Tibial nerve (tissue), 4 donors: ENCODE measurements around the gene ATP8A1. TPM values are rescaled to one million over a fixed set of nuclear protein-coding genes. Genes with fewer than 3 reads are reported as not detected.
"Not testable (repeated sequence)": the region's sequence is repeated elsewhere in the genome, so short reads cannot be mapped to it uniquely, and the experiment has no call there.

ENCODE experiments used
- DNase-seq, 2 donors: peaks; one replicate each; pipeline ENCODE4 v3.0.0-alpha.2; 2019; ENCODE audit warnings: low spot score in 2 of 2
- H3K27ac ChIP-seq, 4 donors: fragments of 200-600 bp; sonication (generic) in 3 of 4; one replicate each; pipeline ENCODE4 v1.5.1; 2017 to 2019; ENCODE audit warnings: mild to moderate bottlenecking in 1 of 4
- H3K27me3 ChIP-seq, 2 donors: fragments of 200-600 bp; sonication (generic) in 1 of 2; one replicate each; pipeline versions ENCODE4 v1.5.1 to v1.6.0; 2017 to 2019
- H3K36me3 ChIP-seq, 3 donors: fragments of 200-600 bp; sonication (generic); one replicate each; pipeline ENCODE4 v1.5.1; 2018 to 2019
- H3K4me1 ChIP-seq, 4 donors: fragments of 200-600 bp; sonication (generic) in 3 of 4; one replicate each; pipeline ENCODE4 v1.5.1; 2017 to 2019
- H3K4me3 ChIP-seq, 4 donors: fragments of 200-600 bp; sonication (generic) in 3 of 4; one replicate each; pipeline ENCODE4 v1.5.1; 2017 to 2019; ENCODE audit warnings: mild to moderate bottlenecking in 1 of 4, moderate library complexity in 1 of 4
- H3K9me3 ChIP-seq, 4 donors: fragments of 200-600 bp; sonication (generic) in 3 of 4; one replicate each; pipeline ENCODE4 v1.5.1; 2017 to 2019
- CTCF ChIP-seq, 5 experiments: fragments of 200-600 bp in 3 of 5; fragments of 450-650 bp in 2 of 5; sonication (generic) in 3 of 5; IDR thresholded peaks; one replicate each; pipeline ENCODE4 v1.5.1; 2016 to 2019; ENCODE audit warnings: antibody characterized with exemption in 5 of 5, mild to moderate bottlenecking in 3 of 5, moderate library complexity in 2 of 5
- EP300 ChIP-seq, 2 donors: sonication (generic); formaldehyde crosslinking; IDR thresholded peaks; one replicate each; pipeline ENCODE4 v1.6.1; 2017; ENCODE audit warnings: antibody characterized with exemption in 2 of 2, mild to moderate bottlenecking in 1 of 2
- POLR2A ChIP-seq, 2 donors: fragments of 450-650 bp; IDR thresholded peaks; one replicate each; pipeline ENCODE4 v1.6.1; 2017; ENCODE audit warnings: antibody characterized with exemption in 2 of 2, mild to moderate bottlenecking in 2 of 2, moderate library complexity in 2 of 2
- WGBS, 2 donors: methylation state at CpG; one replicate each; pipeline ENCODE4 v1.1.5; 2018; 5-methylcytosine and 5-hydroxymethylcytosine counted together
- total RNA-seq, 4 donors: library from RNA; depleted of rRNA; stranded (reverse); fragments of >200 nt; gene quantifications; one replicate each; pipeline ENCODE4 v1.1.0, GENCODE V29; 2016

ATP8A1 gene
- 10 to 100 TPM; 57.9 to 79.7 (median 64.9) TPM for total RNA-seq

GRCh38 chr4:42656944-42657792 is at the start of gene ATP8A1:
Gene ATP8A1 (minus strand): TSS chr4:42657105. CDS start chr4:42656873, 232 bp downstream.
- peak; percentile 88 to 90 for DNase-seq
- TF ChIP-seq EP300 (IDR thresholded peaks at IDR 0.05) (peak in 1 of 2 donors; percentile 87), CTCF (IDR thresholded peaks at IDR 0.05) (peak in 2 of 5 experiments; percentile 15 to 46), POLR2A (IDR thresholded peaks at IDR 0.05) (peak; percentile 32 to 64)
- Histone ChIP-seq H3K27ac (peak within 1 kb of the TSS; percentile 82 to 91 (median 90)), H3K4me3 (peak within 1 kb of the TSS; percentile 65 to 87 (median 79)), H3K9me3 (no peaks in the 10 kb centered on the region), H3K36me3 (no peaks in the 10 kb centered on the region), H3K27me3 (no peaks in the 10 kb centered on the region), H3K4me1 (peaks cover 0 to 38% (median 21%) of the 10 kb centered on the region in 4 donors)
- 0 to 1% methylated on average over 26 to 33 of the region's 74 CpGs for WGBS, 2 donors

- H3K36me3 ChIP-seq = no peaks in the 10 kb centered on the region
Measured at GRCh38 chr4:42706086-42706485, 49.2 kb upstream of the ATP8A1 start.

GRCh38 chr4:42703813-42704212 is 46.9 kb upstream of the ATP8A1 start:
- Histone ChIP-seq H3K27ac (no peak overlapping the region), H3K27me3 (no peaks in the 10 kb centered on the region), H3K4me1 (no peaks in the 10 kb centered on the region), H3K4me3 (no peak overlapping the region), H3K9me3 (peaks cover 0 to 6% (median 0%) of the 10 kb centered on the region in 4 donors), H3K36me3 (no peaks in the 10 kb centered on the region)
- TF ChIP-seq CTCF (IDR thresholded peaks at IDR 0.05) (no peak), POLR2A (IDR thresholded peaks at IDR 0.05) (no peak), EP300 (IDR thresholded peaks at IDR 0.05) (no peak)
- DNase-seq = no peak
- 62 to 63% methylated on average over 5 of the region's 5 CpGs for WGBS, 2 donors

More at GRCh38 chr4:42706086-42706485, 49.2 kb upstream of the ATP8A1 start:
- Histone ChIP-seq H3K4me1 (no peaks in the 10 kb centered on the region), H3K27me3 (no peaks in the 10 kb centered on the region), H3K27ac (no peak overlapping the region), H3K9me3 (no peaks in the 10 kb centered on the region), H3K4me3 (no peak overlapping the region)
- no peak for TF ChIP-seq CTCF (IDR thresholded peaks at IDR 0.05)
- no peak for TF ChIP-seq POLR2A (IDR thresholded peaks at IDR 0.05)
- TF ChIP-seq EP300 (IDR thresholded peaks at IDR 0.05) = no peak
- DNase-seq = no peak
- 55 to 67% methylated on average over 4 of the region's 4 CpGs for WGBS, 2 donors

- no peak overlapping the region for H3K4me3 ChIP-seq
- no peak for TF ChIP-seq CTCF (IDR thresholded peaks at IDR 0.05)
- no peak for TF ChIP-seq EP300 (IDR thresholded peaks at IDR 0.05)
- no peak for TF ChIP-seq POLR2A (IDR thresholded peaks at IDR 0.05)
- H3K9me3 ChIP-seq = peaks cover 0 to 6% (median 0%) of the 10 kb centered on the region in 4 donors
- no peak for DNase-seq
- H3K27me3 ChIP-seq = no peaks in the 10 kb centered on the region
- WGBS, 2 donors = 89 to 90% methylated on average over 3 of the region's 3 CpGs
- H3K4me1 ChIP-seq = no peaks in the 10 kb centered on the region
- no peak overlapping the region for H3K27ac ChIP-seq
- H3K36me3 ChIP-seq = no peaks in the 10 kb centered on the region
Measured at GRCh38 chr4:42702895-42703294, 46.0 kb upstream of the ATP8A1 start.

- H3K27me3 ChIP-seq, DNase-seq, H3K4me1 ChIP-seq, H3K4me3 ChIP-seq, H3K27ac ChIP-seq, H3K9me3 ChIP-seq, H3K36me3 ChIP-seq: not testable (repeated sequence)
- 90% methylated on average over 7 of the region's 7 CpGs for WGBS, 2 donors
Measured at GRCh38 chr4:42701780-42702179, 44.9 kb upstream of the ATP8A1 start.
